ENCODE data around the gene OR4L1.
"Not testable (repeated sequence)": the region's sequence is repeated elsewhere in the genome, so short reads cannot be mapped to it uniquely, and the experiment has no call there.

OR4L1 gene

GRCh38 chr14:20059745-20060144, at the start of gene OR4L1:
Gene OR4L1 (plus strand): TSS chr14:20060045. CDS start chr14:20060045, 0 bp downstream.
- Histone ChIP-seq H3K4me3 (ENCODE audit: low read length) (no peak within 1 kb of the TSS), H3K9me3 (ENCODE audit: control insufficient read depth, insufficient read depth, low read length) (peaks cover 10% of the 10 kb centered on the region), H3K36me3 (ENCODE audit: control insufficient read depth, insufficient read depth, low read length) (no peaks in the 10 kb centered on the region), H3K27ac (ENCODE audit: low read length) (no peak within 1 kb of the TSS), H3K4me1 (ENCODE audit: control insufficient read depth, insufficient read depth, low read length) (no peaks in the 10 kb centered on the region), H3K27me3 (ENCODE audit: control insufficient read depth, insufficient read depth, low read length) (no peaks in the 10 kb centered on the region)
- no CpG with 5 or more reads among the region's 2 CpGs for WGBS (ENCODE audit: insufficient coverage, insufficient read length)
- no peak for DNase-seq (ENCODE audit: low read depth, low spot score)

- H3K36me3 ChIP-seq (ENCODE audit: control insufficient read depth, insufficient read depth, low read length): no peaks in the 10 kb centered on the region
- H3K27ac ChIP-seq (ENCODE audit: low read length): no peak within 1 kb of the TSS
- peaks cover 3% of the 10 kb centered on the region for H3K9me3 ChIP-seq (ENCODE audit: control insufficient read depth, insufficient read depth, low read length)
- H3K27me3 ChIP-seq (ENCODE audit: control insufficient read depth, insufficient read depth, low read length): no peaks in the 10 kb centered on the region
- H3K4me1 ChIP-seq (ENCODE audit: control insufficient read depth, insufficient read depth, low read length): no peaks in the 10 kb centered on the region
- no CpG with 5 or more reads among the region's 2 CpGs for WGBS (ENCODE audit: insufficient coverage, insufficient read length)
- DNase-seq (ENCODE audit: low read depth, low spot score): no peak
- H3K4me3 ChIP-seq (ENCODE audit: low read length): no peak within 1 kb of the TSS
Measured at GRCh38 chr14:20019257-20019865, 40.5 kb upstream of the OR4L1 start, which contains the start of gene OR4K14. Gene OR4K14 (minus strand): TSS chr14:20019307. CDS start chr14:20015193, 4,114 bp downstream.

- Histone ChIP-seq H3K27me3 (ENCODE audit: control insufficient read depth, insufficient read depth, low read length) (no peaks in the 10 kb centered on the region), H3K4me1 (ENCODE audit: control insufficient read depth, insufficient read depth, low read length) (no peaks in the 10 kb centered on the region), H3K9me3 (ENCODE audit: control insufficient read depth, insufficient read depth, low read length) (peaks cover 7% of the 10 kb centered on the region), H3K4me3 (ENCODE audit: low read length) (no peak overlapping the region), H3K27ac (ENCODE audit: low read length) (no peak overlapping the region), H3K36me3 (ENCODE audit: control insufficient read depth, insufficient read depth, low read length) (no peaks in the 10 kb centered on the region)
- WGBS (ENCODE audit: insufficient coverage, insufficient read length): no CpG with 5 or more reads among the region's 6 CpGs
- DNase-seq (ENCODE audit: low read depth, low spot score): no peak
Measured at GRCh38 chr14:20031058-20031457, 28.8 kb upstream of the OR4L1 start.

- Histone ChIP-seq H3K9me3 (ENCODE audit: control insufficient read depth, insufficient read depth, low read length) (peaks cover 7% of the 10 kb centered on the region), H3K27ac (ENCODE audit: low read length) (no peak overlapping the region), H3K4me3 (ENCODE audit: low read length) (no peak overlapping the region), H3K27me3 (ENCODE audit: control insufficient read depth, insufficient read depth, low read length) (no peaks in the 10 kb centered on the region), H3K36me3 (ENCODE audit: control insufficient read depth, insufficient read depth, low read length) (no peaks in the 10 kb centered on the region), H3K4me1 (ENCODE audit: control insufficient read depth, insufficient read depth, low read length) (no peaks in the 10 kb centered on the region)
- WGBS (ENCODE audit: insufficient coverage, insufficient read length): no CpG with 5 or more reads among the region's 3 CpGs
- DNase-seq (ENCODE audit: low read depth, low spot score): no peak
Measured at GRCh38 chr14:20035449-20035848, 24.4 kb upstream of the OR4L1 start.

- WGBS (ENCODE audit: insufficient coverage, insufficient read length): no CpG with 5 or more reads among the region's 4 CpGs
- peaks cover 7% of the 10 kb centered on the region for H3K9me3 ChIP-seq (ENCODE audit: control insufficient read depth, insufficient read depth, low read length)
- H3K27me3 ChIP-seq (ENCODE audit: control insufficient read depth, insufficient read depth, low read length): no peaks in the 10 kb centered on the region
- DNase-seq (ENCODE audit: low read depth, low spot score): no peak
- no peak within 1 kb of the TSS for H3K4me3 ChIP-seq (ENCODE audit: low read length)
- no peaks in the 10 kb centered on the region for H3K4me1 ChIP-seq (ENCODE audit: control insufficient read depth, insufficient read depth, low read length)
- no peak within 1 kb of the TSS for H3K27ac ChIP-seq (ENCODE audit: low read length)
- no peaks in the 10 kb centered on the region for H3K36me3 ChIP-seq (ENCODE audit: control insufficient read depth, insufficient read depth, low read length)
Measured at GRCh38 chr14:20035938-20036337, 23.9 kb upstream of the OR4L1 start, which contains the start of gene OR4K13. Gene OR4K13 (minus strand): TSS chr14:20036038. CDS start chr14:20034758, 1,280 bp downstream.

GRCh38 chr14:20044243-20044642, 15.6 kb upstream of the OR4L1 start:
- peaks cover 6% of the 10 kb centered on the region; the same call in 1 of the 2 replicates for H3K9me3 ChIP-seq (ENCODE audit: control insufficient read depth, insufficient read depth, low read length)
- no peak for DNase-seq (ENCODE audit: low read depth, low spot score)
- no peaks in the 10 kb centered on the region for H3K27me3 ChIP-seq (ENCODE audit: control insufficient read depth, insufficient read depth, low read length)
- WGBS (ENCODE audit: insufficient coverage, insufficient read length): no CpG with 5 or more reads among the region's 5 CpGs
- H3K27ac ChIP-seq (ENCODE audit: low read length): no peak overlapping the region
- no peaks in the 10 kb centered on the region for H3K36me3 ChIP-seq (ENCODE audit: control insufficient read depth, insufficient read depth, low read length)
- no peaks in the 10 kb centered on the region for H3K4me1 ChIP-seq (ENCODE audit: control insufficient read depth, insufficient read depth, low read length)
- H3K4me3 ChIP-seq (ENCODE audit: low read length): no peak overlapping the region

- WGBS (ENCODE audit: insufficient coverage, insufficient read length): no CpG with 5 or more reads among the region's 1 CpG
- Histone ChIP-seq H3K4me1 (ENCODE audit: control insufficient read depth, insufficient read depth, low read length) (no peaks in the 10 kb centered on the region), H3K4me3 (ENCODE audit: low read length) (no peak overlapping the region), H3K36me3 (ENCODE audit: control insufficient read depth, insufficient read depth, low read length) (no peaks in the 10 kb centered on the region), H3K9me3 (ENCODE audit: control insufficient read depth, insufficient read depth, low read length) (peaks cover 8% of the 10 kb centered on the region; the same call in 1 of the 2 replicates), H3K27me3 (ENCODE audit: control insufficient read depth, insufficient read depth, low read length) (no peaks in the 10 kb centered on the region), H3K27ac (ENCODE audit: low read length) (no peak overlapping the region)
- DNase-seq (ENCODE audit: low read depth, low spot score): no peak
Measured at GRCh38 chr14:20048202-20048601, 11.6 kb upstream of the OR4L1 start.

- WGBS (ENCODE audit: insufficient coverage, insufficient read length): no CpG with 5 or more reads among the region's 4 CpGs
- DNase-seq (ENCODE audit: low read depth, low spot score): no peak
- Histone ChIP-seq H3K4me1 (ENCODE audit: control insufficient read depth, insufficient read depth, low read length) (no peaks in the 10 kb centered on the region), H3K27me3 (ENCODE audit: control insufficient read depth, insufficient read depth, low read length) (no peaks in the 10 kb centered on the region; the same call in 1 of the 2 replicates), H3K4me3 (ENCODE audit: low read length) (no peak overlapping the region), H3K36me3 (ENCODE audit: control insufficient read depth, insufficient read depth, low read length) (no peaks in the 10 kb centered on the region), H3K27ac (ENCODE audit: low read length) (no peak overlapping the region), H3K9me3 (ENCODE audit: control insufficient read depth, insufficient read depth, low read length) (peaks cover 3% of the 10 kb centered on the region)
Measured at GRCh38 chr14:20092050-20092449, 32.2 kb downstream of the OR4L1 start.

- Histone ChIP-seq H3K4me1 (ENCODE audit: control insufficient read depth, insufficient read depth, low read length) (no peaks in the 10 kb centered on the region), H3K9me3 (ENCODE audit: control insufficient read depth, insufficient read depth, low read length) (peaks cover 3% of the 10 kb centered on the region), H3K27ac (ENCODE audit: low read length) (no peak overlapping the region), H3K36me3 (ENCODE audit: control insufficient read depth, insufficient read depth, low read length) (no peaks in the 10 kb centered on the region), H3K27me3 (ENCODE audit: control insufficient read depth, insufficient read depth, low read length) (no peaks in the 10 kb centered on the region; the same call in 1 of the 2 replicates), H3K4me3 (ENCODE audit: low read length) (no peak overlapping the region)
- no peak for DNase-seq (ENCODE audit: low read depth, low spot score)
- WGBS (ENCODE audit: insufficient coverage, insufficient read length): no CpG with 5 or more reads among the region's 4 CpGs
Measured at GRCh38 chr14:20093442-20093841, 33.6 kb downstream of the OR4L1 start.

- H3K9me3 ChIP-seq (ENCODE audit: control insufficient read depth, insufficient read depth, low read length); DNase-seq (ENCODE audit: low read depth, low spot score); H3K4me1 ChIP-seq (ENCODE audit: control insufficient read depth, insufficient read depth, low read length); H3K27ac ChIP-seq (ENCODE audit: low read length); H3K4me3 ChIP-seq (ENCODE audit: low read length); H3K27me3 ChIP-seq (ENCODE audit: control insufficient read depth, insufficient read depth, low read length); H3K36me3 ChIP-seq (ENCODE audit: control insufficient read depth, insufficient read depth, low read length): not testable (repeated sequence)
- no CpG with 5 or more reads among the region's 32 CpGs for WGBS (ENCODE audit: insufficient coverage, insufficient read length)
Measured at GRCh38 chr14:20098926-20099770, 39.3 kb downstream of the OR4L1 start.
